Central memory CD8-positive, alpha-beta T cell (primary cell): Measurements from ENCODE around the gene SNX25.

Source experiments
- ATAC-seq: fragments of 150-1000 bp; cut with Tn5 transposase; replicated peaks from 2 replicates; pipeline ENCODE4 v1.10.0; 2022; ENCODE audit warnings: mild to moderate bottlenecking, moderate FRiP score, moderate number of reproducible peaks; ENCODE audit not compliant: poor library complexity, severe bottlenecking; ENCODE audit errors: extremely low read depth
- DNase-seq, 2 donors: peaks; one replicate each; pipeline ENCODE4 v3.0.0; 2021; ENCODE audit warnings: low spot score in 2 of 2
- H3K27ac Mint-ChIP-seq: one replicate; pipeline ENCODE4 v1.8.0; 2022; ENCODE audit warnings: low read depth, mild to moderate bottlenecking, moderate library complexity, mixed read lengths
- H3K27me3 Mint-ChIP-seq: one replicate; pipeline ENCODE4 v1.8.0; 2022; ENCODE audit warnings: mixed read lengths
- H3K36me3 Mint-ChIP-seq: one replicate; pipeline ENCODE4 v1.8.0; 2022; ENCODE audit warnings: mild to moderate bottlenecking, moderate library complexity, mixed read lengths; ENCODE audit not compliant: insufficient read depth
- H3K4me1 Mint-ChIP-seq: one replicate; pipeline ENCODE4 v1.8.0; 2022; ENCODE audit warnings: mixed read lengths
- H3K4me3 Mint-ChIP-seq: one replicate; pipeline ENCODE4 v1.8.0; 2022; ENCODE audit warnings: mild to moderate bottlenecking, moderate library complexity, mixed read lengths
- H3K9me3 Mint-ChIP-seq: one replicate; pipeline ENCODE4 v1.8.0; 2022; ENCODE audit warnings: mixed read lengths

The SNX25 gene

GRCh38 chr4:185209031-185209851 is at the start of gene SNX25:
Gene SNX25, plus strand, starts transcription at chr4:185209598. Its CDS starts 229 bp downstream, at chr4:185209827.
- Mint-ChIP-seq H3K4me3 (peak within 1 kb of the TSS; percentile 95), H3K27me3 (no peaks in the 10 kb centered on the region), H3K27ac (peak within 1 kb of the TSS; percentile 82), H3K36me3 (peaks cover 9% of the 10 kb centered on the region), H3K4me1 (peaks cover 50% of the 10 kb centered on the region), H3K9me3 (no peaks in the 10 kb centered on the region)
- ATAC-seq (peak; percentile 87), DNase-seq (peak; percentile 65 to 74)

GRCh38 chr4:185165605-185166063 is 43.8 kb upstream of the SNX25 start:
- no peak overlapping the region for H3K27ac Mint-ChIP-seq
- H3K4me1 Mint-ChIP-seq, result peaks cover 13% of the 10 kb centered on the region
- H3K36me3 Mint-ChIP-seq, result peaks cover 27% of the 10 kb centered on the region
- no peaks in the 10 kb centered on the region for H3K9me3 Mint-ChIP-seq
- DNase-seq (no peak), ATAC-seq (peak; percentile 87)
- no peaks in the 10 kb centered on the region for H3K27me3 Mint-ChIP-seq
- peak overlapping the region; percentile 30 for H3K4me3 Mint-ChIP-seq

- ATAC-seq, result no peak
- Mint-ChIP-seq H3K27me3 (no peaks in the 10 kb centered on the region), H3K36me3 (peaks cover 24% of the 10 kb centered on the region), H3K4me1 (peaks cover 13% of the 10 kb centered on the region), H3K27ac (no peak overlapping the region), H3K9me3 (no peaks in the 10 kb centered on the region), H3K4me3 (no peak overlapping the region)
- no peak for DNase-seq
Measured at GRCh38 chr4:185167234-185167633, 42.2 kb upstream of the SNX25 start.

- no peak overlapping the region for H3K4me3 Mint-ChIP-seq
- H3K36me3 Mint-ChIP-seq, result peaks cover 19% of the 10 kb centered on the region
- H3K27me3 Mint-ChIP-seq, result no peaks in the 10 kb centered on the region
- H3K4me1 Mint-ChIP-seq, result no peaks in the 10 kb centered on the region
- no peak for DNase-seq
- ATAC-seq, result no peak
- H3K9me3 Mint-ChIP-seq, result no peaks in the 10 kb centered on the region
- H3K27ac Mint-ChIP-seq, result no peak overlapping the region
Measured at GRCh38 chr4:185171373-185172071, 37.9 kb upstream of the SNX25 start.

DNA sequence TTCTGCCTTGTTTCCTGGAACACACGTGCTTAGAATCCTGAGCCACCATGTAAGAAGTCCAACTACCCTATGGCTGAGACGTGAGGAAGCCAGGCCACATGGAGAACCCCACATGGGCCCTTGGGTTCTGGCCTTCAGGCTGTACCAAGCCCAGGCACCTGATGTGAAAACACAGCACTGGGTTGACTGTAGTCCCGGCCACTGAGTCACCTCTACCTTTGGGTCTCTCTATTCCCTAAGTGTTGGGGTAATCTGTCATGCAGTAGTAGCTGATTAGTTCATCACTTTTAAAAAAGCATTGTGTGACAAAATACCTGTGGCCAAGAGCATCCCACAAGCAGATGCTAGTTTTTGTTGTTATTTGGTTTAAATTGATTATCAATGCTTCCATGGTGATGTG is 29.9 kb upstream of the SNX25 start:
- Mint-ChIP-seq H3K4me3 (no peak overlapping the region), H3K36me3 (peaks cover 10% of the 10 kb centered on the region), H3K4me1 (peaks cover 24% of the 10 kb centered on the region), H3K27ac (no peak overlapping the region), H3K9me3 (no peaks in the 10 kb centered on the region), H3K27me3 (no peaks in the 10 kb centered on the region)
- ATAC-seq (no peak), DNase-seq (no peak)

DNA sequence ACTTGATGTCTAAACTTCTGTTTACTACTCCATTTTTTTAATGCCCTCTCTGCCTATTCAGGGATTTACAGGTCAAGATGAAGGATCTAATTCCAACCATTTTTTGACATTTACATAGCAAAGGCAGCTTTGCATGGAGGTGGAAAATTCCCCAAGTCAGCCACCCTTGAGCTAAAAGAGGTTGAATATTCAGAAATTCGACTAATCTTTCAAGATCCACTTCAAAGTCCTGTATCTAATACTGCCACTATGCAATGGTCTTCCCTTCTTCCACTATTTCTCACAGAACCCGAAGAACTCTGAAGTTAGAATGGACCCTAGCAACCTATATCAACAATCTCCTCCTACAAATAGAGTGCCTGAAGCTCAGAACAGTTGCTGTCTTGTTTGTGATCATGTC is 27.2 kb upstream of the SNX25 start:
- Mint-ChIP-seq H3K36me3 (peaks cover 2% of the 10 kb centered on the region), H3K27ac (no peak overlapping the region), H3K4me3 (no peak overlapping the region), H3K4me1 (peaks cover 35% of the 10 kb centered on the region), H3K9me3 (no peaks in the 10 kb centered on the region), H3K27me3 (no peaks in the 10 kb centered on the region)
- ATAC-seq, result no peak
- DNase-seq, result no peak

- ATAC-seq, result peak; percentile 76
- H3K4me3 Mint-ChIP-seq, result no peak overlapping the region
Measured at GRCh38 chr4:185183622-185184281, 25.6 kb upstream of the SNX25 start.

GRCh38 chr4:185186769-185187168 is 22.6 kb upstream of the SNX25 start:
- H3K4me1 Mint-ChIP-seq, result peaks cover 38% of the 10 kb centered on the region
- H3K36me3 Mint-ChIP-seq, result peaks cover 15% of the 10 kb centered on the region
- DNase-seq (no peak), ATAC-seq (no peak)
- no peak overlapping the region for H3K4me3 Mint-ChIP-seq
- H3K9me3 Mint-ChIP-seq, result no peaks in the 10 kb centered on the region
- H3K27me3 Mint-ChIP-seq, result no peaks in the 10 kb centered on the region
- H3K27ac Mint-ChIP-seq, result no peak overlapping the region

More at GRCh38 chr4:185183622-185184281, 25.6 kb upstream of the SNX25 start:
- Mint-ChIP-seq H3K9me3 (no peaks in the 10 kb centered on the region), H3K27ac (no peak overlapping the region), H3K27me3 (no peaks in the 10 kb centered on the region), H3K36me3 (peaks cover 4% of the 10 kb centered on the region), H3K4me1 (peaks cover 34% of the 10 kb centered on the region)
- DNase-seq, result peak; percentile 60

DNA sequence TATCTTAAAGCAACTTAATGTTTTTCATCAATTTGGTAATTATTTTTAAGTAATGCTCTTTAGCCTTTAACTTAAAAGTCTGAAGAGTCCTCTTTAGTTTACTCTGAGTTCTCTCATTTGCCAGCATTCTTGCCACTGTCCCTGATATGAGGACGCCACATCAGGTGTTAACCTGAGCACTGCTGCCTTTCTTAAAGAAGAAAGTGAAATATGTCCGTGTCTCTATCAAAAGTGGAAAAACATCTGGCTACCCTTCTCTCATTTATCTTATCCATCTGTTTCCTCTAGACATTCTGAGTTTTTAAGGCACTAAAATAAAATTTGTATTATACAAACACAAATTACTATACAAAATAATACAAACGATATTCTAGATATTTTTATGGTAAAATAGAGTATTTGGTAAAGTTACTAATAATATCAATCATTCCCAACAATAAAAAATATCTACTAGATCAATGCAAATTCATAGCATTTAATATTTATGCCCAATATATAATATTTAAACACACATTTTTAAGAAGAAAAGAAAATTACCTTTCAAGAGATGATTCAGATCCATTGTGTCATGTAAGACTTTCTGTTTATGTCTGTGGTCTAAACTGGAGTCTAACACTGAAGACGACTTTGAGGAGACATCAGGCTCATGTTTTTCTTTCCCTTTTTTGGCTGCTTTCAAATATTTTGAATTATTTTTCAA is 19.6 kb upstream of the SNX25 start:
- Mint-ChIP-seq H3K36me3 (peaks cover 13% of the 10 kb centered on the region), H3K27me3 (no peaks in the 10 kb centered on the region), H3K4me1 (peaks cover 36% of the 10 kb centered on the region), H3K27ac (no peak overlapping the region), H3K9me3 (no peaks in the 10 kb centered on the region), H3K4me3 (no peak overlapping the region)
- ATAC-seq (no peak), DNase-seq (no peak)

DNA sequence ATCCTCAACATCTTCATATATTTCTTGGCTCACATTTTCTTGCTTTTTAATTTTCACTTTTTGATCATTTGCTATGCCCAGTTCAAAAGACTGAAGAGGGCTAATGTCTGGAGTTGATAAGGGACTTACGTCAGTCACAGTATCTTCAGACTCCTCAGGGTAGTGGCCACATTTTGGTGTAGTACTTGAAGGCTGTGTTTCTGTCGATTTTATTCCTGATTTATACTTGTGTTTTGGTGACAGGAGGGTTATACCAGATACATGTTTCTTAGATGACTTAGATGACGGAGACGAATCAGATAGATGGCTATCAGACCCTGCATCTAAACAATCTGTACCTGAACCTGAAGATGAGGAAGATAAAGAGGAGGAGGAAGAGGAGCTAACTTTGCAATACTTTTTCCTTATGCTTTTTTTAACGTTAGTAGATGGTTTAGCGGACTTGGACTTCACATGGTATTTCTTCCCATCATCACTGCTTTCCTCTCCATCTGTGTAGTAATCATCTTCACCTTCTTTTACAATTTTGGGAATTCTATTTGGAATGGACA is 19.0 kb upstream of the SNX25 start:
- Mint-ChIP-seq H3K36me3 (peaks cover 13% of the 10 kb centered on the region), H3K4me3 (no peak overlapping the region), H3K27me3 (no peaks in the 10 kb centered on the region), H3K4me1 (peaks cover 34% of the 10 kb centered on the region), H3K9me3 (no peaks in the 10 kb centered on the region), H3K27ac (no peak overlapping the region)
- no peak for ATAC-seq
- DNase-seq, result no peak

DNA sequence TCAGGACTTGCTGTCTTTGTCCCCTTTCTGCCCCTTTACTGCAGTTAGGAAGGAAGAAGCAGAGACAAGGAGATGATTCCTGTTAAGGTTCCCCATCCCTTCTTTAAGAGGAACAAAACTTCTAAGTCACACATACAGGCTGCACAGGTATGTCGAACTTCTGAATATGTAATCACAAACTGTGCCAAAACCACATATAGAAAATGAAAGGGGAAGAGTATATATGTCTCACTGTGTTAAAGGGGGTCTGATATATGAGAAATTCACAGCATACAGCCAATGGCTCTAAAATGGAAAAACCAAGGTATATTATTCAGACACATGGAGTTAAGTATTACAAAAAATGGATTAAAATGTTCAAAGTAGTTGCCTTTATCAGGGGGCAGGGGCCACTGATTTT is 17.3 kb upstream of the SNX25 start:
- no peak for ATAC-seq
- H3K36me3 Mint-ChIP-seq, result peaks cover 13% of the 10 kb centered on the region
- H3K27ac Mint-ChIP-seq, result peak overlapping the region; percentile 10
- H3K9me3 Mint-ChIP-seq, result no peaks in the 10 kb centered on the region
- no peaks in the 10 kb centered on the region for H3K27me3 Mint-ChIP-seq
- DNase-seq, result no peak
- H3K4me1 Mint-ChIP-seq, result peaks cover 32% of the 10 kb centered on the region
- H3K4me3 Mint-ChIP-seq, result no peak overlapping the region
